AG10803 (cell line): ENCODE data around the gene RIF1.

Source experiments
- DNase-seq: peaks from one replicate; pipeline ENCODE4 v3.0.0; 2010; ENCODE audit warnings: low read depth
- H3K4me3 ChIP-seq: 2 replicates; pipeline ENCODE4 v1.5.1; 2011; ENCODE audit warnings: mild to moderate bottlenecking, low read length, control low read depth
- TF ChIP-seq, protein P1 (sequence below): conservative IDR thresholded peaks from 2 replicates; pipeline ENCODE4 v1.5.1; 2011; ENCODE audit warnings: mild to moderate bottlenecking, low read length, control low read depth, inconsistent platforms

The RIF1 gene

DNA sequence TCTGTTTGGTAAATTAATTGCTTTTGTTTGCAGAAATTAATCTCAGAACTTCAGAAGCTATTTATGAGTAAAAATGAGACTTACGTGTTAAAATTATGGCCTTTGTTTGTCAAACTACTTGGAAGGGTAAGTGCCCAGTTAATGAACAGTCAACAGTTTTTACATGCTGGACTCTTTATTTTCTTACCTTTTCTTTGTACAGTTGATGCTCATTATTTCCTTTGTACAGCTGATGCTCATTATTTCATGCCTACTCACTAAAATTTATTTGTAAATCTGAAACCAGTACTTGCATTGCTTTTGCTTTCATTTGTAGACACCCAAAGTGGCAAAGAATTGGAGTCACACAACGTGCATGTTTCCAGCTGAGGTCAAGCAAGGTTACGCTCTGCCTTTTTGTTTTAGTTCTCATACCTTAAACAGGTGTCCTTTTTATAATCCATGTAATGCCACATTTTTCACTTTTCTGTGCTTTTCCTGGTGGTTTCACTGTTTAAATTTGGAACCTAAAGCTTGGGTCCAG is 13.3 kb downstream of the RIF1 start:
- no peak for DNase-seq
- no peak overlapping the region for H3K4me3 ChIP-seq
- TF ChIP-seq, protein P1, sequence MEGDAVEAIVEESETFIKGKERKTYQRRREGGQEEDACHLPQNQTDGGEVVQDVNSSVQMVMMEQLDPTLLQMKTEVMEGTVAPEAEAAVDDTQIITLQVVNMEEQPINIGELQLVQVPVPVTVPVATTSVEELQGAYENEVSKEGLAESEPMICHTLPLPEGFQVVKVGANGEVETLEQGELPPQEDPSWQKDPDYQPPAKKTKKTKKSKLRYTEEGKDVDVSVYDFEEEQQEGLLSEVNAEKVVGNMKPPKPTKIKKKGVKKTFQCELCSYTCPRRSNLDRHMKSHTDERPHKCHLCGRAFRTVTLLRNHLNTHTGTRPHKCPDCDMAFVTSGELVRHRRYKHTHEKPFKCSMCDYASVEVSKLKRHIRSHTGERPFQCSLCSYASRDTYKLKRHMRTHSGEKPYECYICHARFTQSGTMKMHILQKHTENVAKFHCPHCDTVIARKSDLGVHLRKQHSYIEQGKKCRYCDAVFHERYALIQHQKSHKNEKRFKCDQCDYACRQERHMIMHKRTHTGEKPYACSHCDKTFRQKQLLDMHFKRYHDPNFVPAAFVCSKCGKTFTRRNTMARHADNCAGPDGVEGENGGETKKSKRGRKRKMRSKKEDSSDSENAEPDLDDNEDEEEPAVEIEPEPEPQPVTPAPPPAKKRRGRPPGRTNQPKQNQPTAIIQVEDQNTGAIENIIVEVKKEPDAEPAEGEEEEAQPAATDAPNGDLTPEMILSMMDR, result no peak

DNA sequence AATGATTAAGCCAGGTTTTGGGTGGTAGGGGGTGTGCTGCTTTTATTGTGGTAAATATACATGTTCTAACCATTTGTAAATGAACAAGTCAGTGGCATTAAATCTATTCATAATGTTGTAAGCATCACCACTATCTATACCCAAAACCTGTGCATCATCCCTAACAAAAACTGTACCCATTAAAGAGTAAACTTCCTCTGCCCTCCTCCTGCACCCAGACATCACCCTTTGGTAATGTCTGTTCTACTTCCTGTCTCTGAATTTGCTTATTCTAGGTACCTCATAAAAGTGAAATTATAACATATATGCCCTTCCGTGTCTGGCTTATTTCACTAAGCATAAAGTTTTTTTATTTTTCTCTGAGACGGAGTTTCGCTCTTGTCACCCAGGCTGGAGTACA is 14.1 kb downstream of the RIF1 start:
- no peak for DNase-seq
- TF ChIP-seq, protein P1, result no peak
- no peak overlapping the region for H3K4me3 ChIP-seq

DNA sequence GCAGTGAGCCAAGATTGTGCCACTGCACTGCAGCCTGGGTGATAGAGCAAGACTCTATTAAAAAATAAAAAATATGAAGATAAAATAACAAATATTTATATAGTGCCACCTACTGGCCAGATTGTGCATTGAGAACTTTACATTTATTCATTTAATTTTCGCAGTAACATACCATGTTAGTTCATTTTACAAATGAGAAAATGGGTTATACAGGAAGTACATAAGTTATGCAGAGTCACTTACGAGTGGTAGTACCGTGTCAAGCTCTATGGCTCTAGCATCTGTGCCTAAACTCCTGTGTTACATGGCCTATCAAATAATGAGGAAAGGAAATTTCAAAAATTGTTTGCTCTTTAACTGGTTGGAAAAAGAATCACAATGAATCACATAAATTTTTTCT is 27.9 kb downstream of the RIF1 start:
- no peak overlapping the region for H3K4me3 ChIP-seq
- peak; percentile 32 for DNase-seq
- TF ChIP-seq, protein P1, result peak; percentile 52

DNA sequence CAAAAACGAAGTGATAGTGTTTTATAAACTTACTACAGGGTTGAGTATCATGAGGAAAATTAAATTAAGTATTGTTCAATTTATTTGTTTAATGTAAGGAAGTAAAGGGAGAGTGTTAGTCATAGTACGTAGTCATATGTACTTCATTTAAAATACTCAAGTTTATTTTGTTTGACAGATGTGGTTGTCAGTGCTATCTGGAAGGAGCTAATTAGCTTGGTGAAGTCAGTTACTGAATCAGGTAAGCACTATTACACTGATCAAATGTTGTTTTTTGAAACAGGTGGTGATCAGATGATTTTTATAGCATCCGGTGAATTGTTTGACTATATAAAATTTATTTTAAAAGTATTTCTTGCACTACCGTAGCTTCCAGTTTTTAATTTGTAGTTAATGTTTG is 28.8 kb downstream of the RIF1 start:
- no peak for DNase-seq
- H3K4me3 ChIP-seq, result no peak overlapping the region
- TF ChIP-seq, protein P1, result no peak

DNA sequence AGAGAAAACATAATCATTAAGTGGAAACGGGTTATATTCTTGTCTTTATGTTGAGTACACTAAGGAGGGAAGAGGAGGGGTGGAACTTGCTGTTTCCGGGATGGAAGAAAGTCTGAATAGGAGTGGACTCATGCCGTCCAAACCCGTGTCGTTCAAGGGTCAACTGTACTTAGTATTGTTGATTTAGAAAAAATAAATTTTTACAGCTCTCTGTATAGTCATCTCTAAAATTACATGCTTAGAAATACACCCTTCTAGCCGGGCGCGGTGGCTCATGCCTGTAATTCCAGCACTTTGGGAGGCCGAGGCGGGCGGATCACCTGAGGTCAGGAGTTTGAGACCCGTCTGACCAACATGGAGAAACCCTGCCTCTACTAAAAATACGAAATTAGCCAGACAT is 29.4 kb downstream of the RIF1 start:
- TF ChIP-seq, protein P1, result no peak

DNA sequence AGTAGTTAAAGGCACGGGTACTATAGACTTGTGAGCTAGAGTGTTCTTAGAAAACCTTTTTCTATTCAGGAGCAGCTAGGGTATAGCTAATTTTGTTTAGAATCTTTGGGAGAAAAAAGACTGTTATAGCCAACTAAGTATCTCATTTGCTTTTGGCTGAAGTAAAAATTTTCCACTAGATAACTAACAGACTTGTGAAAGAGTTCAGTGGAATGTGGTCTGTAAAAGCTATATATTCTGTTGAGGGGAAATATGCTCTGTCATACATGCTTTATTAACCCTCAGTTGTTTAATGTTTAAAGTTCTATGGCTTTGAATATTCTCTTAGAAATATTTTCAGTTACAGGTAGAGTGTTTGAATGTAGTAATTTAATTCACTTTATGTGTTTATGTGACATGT is 49.7 kb downstream of the RIF1 start:
- peak; percentile 5 for DNase-seq
- TF ChIP-seq, protein P1, result no peak
- no peak overlapping the region for H3K4me3 ChIP-seq

More for the DNA sequence above, 29.4 kb downstream of the RIF1 start:
- no peak for DNase-seq
- H3K4me3 ChIP-seq, result no peak overlapping the region

DNA sequence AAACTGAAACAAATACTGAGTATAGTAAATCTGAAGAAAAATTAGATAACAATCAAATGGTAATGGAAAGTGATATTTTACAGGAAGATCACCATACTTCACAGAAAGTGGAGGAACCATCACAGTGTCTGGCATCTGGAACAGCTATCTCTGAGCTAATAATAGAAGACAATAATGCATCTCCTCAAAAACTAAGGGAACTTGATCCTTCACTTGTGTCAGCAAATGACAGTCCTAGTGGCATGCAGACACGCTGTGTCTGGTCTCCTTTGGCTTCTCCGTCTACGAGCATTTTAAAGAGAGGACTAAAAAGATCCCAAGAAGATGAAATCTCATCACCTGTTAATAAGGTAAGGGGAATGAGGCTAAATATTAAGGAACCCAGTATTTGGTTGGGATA is 56.1 kb downstream of the RIF1 start:
- TF ChIP-seq, protein P1, result no peak
- DNase-seq, result no peak
- H3K4me3 ChIP-seq, result no peak overlapping the region
